Activated CD8-positive, alpha-beta memory T cell treated with anti-CD3 and anti-CD28 coated beads, Interleukin-2, amount 10 ng/mL, durations not matched to agents 7 days and 5 days (primary cell): ENCODE measurements around the gene PSME1. TPM values are rescaled to one million over a fixed set of nuclear protein-coding genes. Genes with fewer than 3 reads are reported as not detected.
"Not testable (repeated sequence)": the region's sequence is repeated elsewhere in the genome, so short reads cannot be mapped to it uniquely, and the experiment has no call there.

Source experiments
- ATAC-seq: fragments of 150-1000 bp; cut with Tn5 transposase; one replicate; pipeline ENCODE4 v1.10.0; 2021; ENCODE audit warnings: moderate library complexity
- CTCF ChIA-PET: fragments of 350-600 bp; sonication (Branson Sonifier 250); formaldehyde crosslinking; loops from one replicate; lab custom pipeline; 2021; ENCODE audit warnings: antibody characterized with exemption; lab: Charles Lee
- DNase-seq: peaks from one replicate; pipeline ENCODE4 v3.0.0-alpha.2; 2020
- H3K27ac Mint-ChIP-seq: one replicate; pipeline ENCODE4 v1.8.0; 2021; ENCODE audit warnings: mild to moderate bottlenecking, mixed read lengths
- H3K27me3 Mint-ChIP-seq: one replicate; pipeline ENCODE4 v1.8.0; 2021; ENCODE audit warnings: mixed read lengths
- H3K36me3 Mint-ChIP-seq: one replicate; pipeline ENCODE4 v1.8.0; 2021; ENCODE audit warnings: mild to moderate bottlenecking, mixed read lengths
- H3K4me1 Mint-ChIP-seq: one replicate; pipeline ENCODE4 v1.8.0; 2021; ENCODE audit warnings: mixed read lengths
- H3K4me3 Mint-ChIP-seq: one replicate; pipeline ENCODE4 v1.8.0; 2021; ENCODE audit warnings: mild to moderate bottlenecking, moderate library complexity, mixed read lengths
- H3K9me3 Mint-ChIP-seq: one replicate; pipeline ENCODE4 v1.8.0; 2022; ENCODE audit warnings: low read depth, mixed read lengths
- total RNA-seq, 2 experiments: library from RNA; stranded (reverse); gene quantifications; one replicate each; pipeline ENCODE4 v1.2.3, GENCODE V29; 2021

Gene PSME1
- total RNA-seq, 2 experiments from 2014 or later = 420 to 454 TPM

GRCh38 chr14:24096545-24097181, 39.3 kb upstream of the PSME1 start:
- Mint-ChIP-seq H3K27me3 (no peaks in the 10 kb centered on the region), H3K36me3 (peaks cover 36% of the 10 kb centered on the region), H3K4me3 (peak overlapping the region; percentile 47), H3K27ac (peak overlapping the region; percentile 58), H3K4me1 (peaks cover 29% of the 10 kb centered on the region), H3K9me3 (no peaks in the 10 kb centered on the region)
- no peak for DNase-seq
- ATAC-seq = no peak
- CTCF ChIA-PET = interaction anchor here (0.9 to 12.1 kb wide), 3 partner anchors 9 to 65 kb away, joined by 3 to 225 read pairs (median 4); partner anchors contain the start of gene IRF9

GRCh38 chr14:24098229-24098926, 37.6 kb upstream of the PSME1 start:
- Mint-ChIP-seq H3K4me3 (no peak overlapping the region), H3K4me1 (peaks cover 24% of the 10 kb centered on the region), H3K27me3 (no peaks in the 10 kb centered on the region), H3K27ac (no peak overlapping the region), H3K9me3 (no peaks in the 10 kb centered on the region), H3K36me3 (peaks cover 48% of the 10 kb centered on the region)
- CTCF ChIA-PET = interaction anchor here (1.2 to 12.1 kb wide), 2 partner anchors 7 to 16 kb away, joined by 3 to 225 read pairs; partner anchors contain the start of genes DCAF11 and NRL
- ATAC-seq = no peak
- no peak for DNase-seq

DNA sequence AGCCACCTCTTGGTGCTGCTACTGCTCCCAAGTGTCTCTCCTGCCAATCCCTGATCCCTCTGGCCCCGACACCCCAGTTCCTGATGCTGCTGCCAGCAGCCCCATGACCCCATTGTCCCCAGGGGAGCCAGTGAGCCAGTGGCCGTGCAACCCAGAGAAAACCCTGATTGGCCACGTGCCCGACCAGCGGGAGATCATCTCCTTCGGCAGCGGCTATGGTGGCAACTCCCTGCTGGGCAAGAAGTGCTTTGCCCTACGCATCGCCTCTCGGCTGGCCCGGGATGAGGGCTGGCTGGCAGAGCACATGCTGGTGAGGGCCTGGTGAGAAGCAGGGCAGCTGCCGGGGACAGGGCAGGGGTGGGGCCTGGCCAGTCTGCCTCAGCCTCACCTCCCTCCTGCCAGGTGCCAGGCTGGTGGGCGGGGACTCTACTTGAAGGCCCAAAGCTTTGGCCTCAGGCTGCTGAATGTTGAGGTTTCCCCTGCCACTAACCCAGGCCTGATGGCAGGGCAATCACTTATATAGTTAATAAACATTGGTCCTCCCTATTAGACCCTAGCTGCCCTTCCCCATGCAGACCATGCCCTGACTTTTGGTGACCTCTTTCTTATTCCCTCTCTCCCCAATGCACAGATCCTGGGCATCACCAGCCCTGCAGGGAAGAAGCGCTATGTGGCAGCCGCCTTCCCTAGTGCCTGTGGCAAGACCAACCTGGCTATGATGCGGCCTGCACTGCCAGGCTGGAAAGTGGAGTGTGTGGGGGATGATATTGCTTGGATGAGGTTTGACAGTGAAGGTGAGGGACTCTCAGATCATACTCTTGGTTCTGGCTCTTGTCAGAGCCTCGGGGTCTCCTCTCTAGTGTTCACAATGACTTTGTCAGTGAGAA, 36.8 kb upstream of the PSME1 start:
- no peak for DNase-seq
- Mint-ChIP-seq H3K27me3 (no peaks in the 10 kb centered on the region), H3K27ac (no peak overlapping the region), H3K4me3 (no peak overlapping the region), H3K9me3 (no peaks in the 10 kb centered on the region), H3K4me1 (peaks cover 18% of the 10 kb centered on the region), H3K36me3 (peaks cover 56% of the 10 kb centered on the region)
- CTCF ChIA-PET = interaction anchor here (1.2 to 12.1 kb wide), 2 partner anchors 7 to 15 kb away, joined by 3 to 225 read pairs; partner anchors contain the start of genes DCAF11 and NRL
- no peak for ATAC-seq

DNA sequence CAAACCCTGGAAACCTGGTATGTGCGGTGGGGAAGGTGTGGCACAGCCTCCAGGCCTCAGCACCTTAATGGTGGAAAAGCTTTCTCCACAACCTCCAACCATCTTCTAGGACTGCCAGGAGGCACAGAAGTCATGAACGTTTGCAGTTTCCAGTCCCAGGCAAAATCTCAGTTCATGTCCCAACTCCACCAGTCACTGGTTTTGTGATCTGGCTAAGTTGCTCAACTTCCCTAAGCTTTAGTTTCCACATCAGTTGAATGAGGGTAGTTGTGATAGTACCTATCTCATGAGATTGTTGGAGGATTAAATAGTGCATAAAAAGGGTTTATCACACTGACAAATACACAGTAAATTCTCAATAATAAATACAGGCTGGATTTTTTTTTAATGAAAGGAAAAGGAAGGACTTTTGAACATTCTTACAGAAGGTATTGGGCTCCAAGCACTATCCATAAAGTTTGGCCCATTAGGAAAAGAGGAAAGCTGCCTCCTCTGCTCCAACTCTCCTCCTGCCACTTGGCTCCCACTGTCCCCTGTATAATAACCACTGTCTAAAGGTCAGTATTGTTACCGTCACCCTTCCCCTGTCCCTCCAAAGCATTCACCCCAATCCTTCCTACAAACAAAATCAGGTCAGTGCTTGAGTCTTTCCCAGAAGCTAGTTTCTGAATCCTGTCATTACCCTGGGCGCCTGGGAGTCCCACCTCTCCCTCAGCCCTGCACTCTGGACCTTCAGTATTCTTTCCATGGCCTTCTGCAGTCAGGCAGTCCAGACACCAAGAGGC, 35.6 kb upstream of the PSME1 start:
- H3K36me3 Mint-ChIP-seq = peaks cover 60% of the 10 kb centered on the region
- CTCF ChIA-PET = interaction anchor here (10.7 to 12.1 kb wide), 2 partner anchors 5 to 6 kb away, joined by 225 read pairs; partner anchors contain the start of gene PCK2
- no peak overlapping the region for H3K27ac Mint-ChIP-seq
- no peak overlapping the region for H3K4me3 Mint-ChIP-seq
- no peak for DNase-seq
- no peaks in the 10 kb centered on the region for H3K9me3 Mint-ChIP-seq
- ATAC-seq = no peak
- peaks cover 16% of the 10 kb centered on the region for H3K4me1 Mint-ChIP-seq
- no peaks in the 10 kb centered on the region for H3K27me3 Mint-ChIP-seq

DNA sequence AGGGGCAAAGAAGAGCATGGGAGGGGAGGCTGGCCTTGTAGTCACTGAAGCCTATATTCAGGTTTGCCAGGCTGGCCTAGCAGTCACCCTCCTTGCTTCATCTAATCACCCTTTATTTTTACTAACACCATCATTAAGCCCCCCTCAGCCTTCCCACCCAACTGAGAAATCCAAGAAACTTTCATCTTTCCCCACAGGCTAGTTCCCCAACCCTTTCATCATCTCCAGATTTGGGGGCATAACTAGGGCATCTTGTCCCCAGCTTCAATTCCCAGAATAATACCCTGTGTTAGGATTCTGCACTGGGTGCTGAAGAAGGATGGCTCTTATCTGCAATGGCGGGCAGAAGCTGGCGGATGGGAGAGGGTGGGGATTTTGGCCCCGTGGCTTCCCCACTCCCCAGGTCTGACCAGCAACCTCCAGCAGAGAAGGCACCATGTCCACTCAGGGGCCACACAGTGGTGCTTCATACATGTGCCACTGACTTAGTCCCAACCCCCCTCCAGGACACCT, 35.0 kb upstream of the PSME1 start:
- no peak for ATAC-seq
- H3K4me1 Mint-ChIP-seq = peaks cover 15% of the 10 kb centered on the region
- no peak for DNase-seq
- H3K36me3 Mint-ChIP-seq = peaks cover 57% of the 10 kb centered on the region
- H3K4me3 Mint-ChIP-seq = no peak overlapping the region
- H3K9me3 Mint-ChIP-seq = no peaks in the 10 kb centered on the region
- H3K27ac Mint-ChIP-seq = no peak overlapping the region
- no peaks in the 10 kb centered on the region for H3K27me3 Mint-ChIP-seq
- CTCF ChIA-PET = interaction anchor here (1.8 to 10.7 kb wide), 2 partner anchors 6 to 19 kb away, joined by 3 to 225 read pairs; partner anchors contain the start of gene PCK2

DNA sequence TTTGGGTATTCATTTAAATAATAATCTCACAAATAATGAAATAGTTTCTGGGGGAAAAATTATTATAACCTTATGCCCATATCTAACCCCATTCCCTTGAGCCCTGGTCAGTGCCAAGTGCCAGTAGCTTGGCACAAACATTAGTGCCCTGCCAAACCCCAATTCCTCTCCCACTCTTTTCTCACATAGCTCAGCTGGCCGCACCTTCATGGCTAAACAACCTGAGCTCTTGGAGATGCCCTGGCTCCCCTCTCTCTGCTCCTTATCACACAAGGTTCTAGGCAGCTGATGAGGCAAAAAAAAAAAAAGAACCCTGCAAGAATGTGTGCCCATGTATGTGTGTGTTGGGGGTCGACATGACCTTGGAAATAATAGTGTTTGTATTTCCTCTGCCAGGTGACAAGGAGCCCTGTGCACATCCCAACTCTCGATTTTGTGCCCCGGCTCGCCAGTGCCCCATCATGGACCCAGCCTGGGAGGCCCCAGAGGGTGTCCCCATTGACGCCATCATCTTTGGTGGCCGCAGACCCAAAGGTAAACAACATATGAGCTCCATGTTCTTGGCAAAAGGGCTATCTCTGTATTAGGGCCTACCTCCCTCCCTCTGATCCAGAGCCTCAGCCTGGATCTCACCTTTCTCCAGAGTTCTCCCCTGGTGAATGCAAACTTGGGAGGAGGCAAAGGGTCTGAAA, 33.5 kb upstream of the PSME1 start:
- Mint-ChIP-seq H3K36me3 (peaks cover 49% of the 10 kb centered on the region), H3K27me3 (no peaks in the 10 kb centered on the region), H3K4me3 (no peak overlapping the region), H3K27ac (peak overlapping the region; percentile 8), H3K4me1 (peaks cover 17% of the 10 kb centered on the region), H3K9me3 (no peaks in the 10 kb centered on the region)
- CTCF ChIA-PET = interaction anchor here (1.0 to 10.7 kb wide), 4 partner anchors 8 to 58 kb away, joined by 3 to 225 read pairs (median 4); partner anchors contain the start of genes IRF9 and PCK2
- no peak for DNase-seq
- ATAC-seq = no peak

DNA sequence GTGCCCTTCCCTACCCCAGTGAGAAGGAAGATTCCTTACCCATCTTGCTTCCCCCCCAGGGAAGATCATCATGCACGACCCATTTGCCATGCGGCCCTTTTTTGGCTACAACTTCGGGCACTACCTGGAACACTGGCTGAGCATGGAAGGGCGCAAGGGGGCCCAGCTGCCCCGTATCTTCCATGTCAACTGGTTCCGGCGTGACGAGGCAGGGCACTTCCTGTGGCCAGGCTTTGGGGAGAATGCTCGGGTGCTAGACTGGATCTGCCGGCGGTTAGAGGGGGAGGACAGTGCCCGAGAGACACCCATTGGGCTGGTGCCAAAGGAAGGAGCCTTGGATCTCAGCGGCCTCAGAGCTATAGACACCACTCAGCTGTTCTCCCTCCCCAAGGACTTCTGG, 32.5 kb upstream of the PSME1 start:
- Mint-ChIP-seq H3K36me3 (peaks cover 44% of the 10 kb centered on the region), H3K27ac (no peak overlapping the region)
- CTCF ChIA-PET = interaction anchor here (10.7 kb wide), 1 partner anchor 9 kb away, joined by 225 read pairs; the partner anchor contains the start of gene PCK2

DNA sequence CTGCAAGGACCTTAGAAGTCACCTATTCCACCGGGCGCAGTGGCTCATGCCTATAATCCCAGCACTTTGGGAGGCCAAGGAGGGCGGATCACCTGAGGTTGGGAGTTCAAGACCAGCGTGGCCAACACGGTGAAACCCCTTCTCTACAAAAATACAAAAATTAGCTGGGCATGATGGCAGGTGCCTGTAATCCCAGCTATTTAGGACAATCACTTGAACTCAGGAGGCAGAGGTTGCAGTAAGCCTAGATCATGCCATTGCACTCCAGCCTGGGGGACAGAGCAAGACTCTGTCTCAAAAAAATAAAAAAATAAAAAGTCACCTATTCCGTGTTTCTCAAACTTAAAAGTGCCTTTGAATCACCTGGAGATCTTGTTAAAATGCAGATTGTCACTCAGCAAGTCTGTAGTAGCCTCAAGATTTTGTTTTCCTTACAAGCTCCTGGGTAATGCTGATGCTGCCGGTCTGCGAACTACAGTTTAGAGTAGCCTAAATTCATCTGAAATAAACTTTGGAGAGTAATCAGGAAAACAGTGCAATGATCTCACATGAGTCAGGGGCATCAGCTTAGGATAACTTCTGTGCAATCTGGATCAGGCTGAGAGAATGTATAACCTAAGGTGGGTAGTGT, 30.3 kb upstream of the PSME1 start:
- DNase-seq, H3K27me3 Mint-ChIP-seq, H3K9me3 Mint-ChIP-seq, H3K4me3 Mint-ChIP-seq, ATAC-seq: not testable (repeated sequence)
- Mint-ChIP-seq H3K36me3 (peaks cover 34% of the 10 kb centered on the region), H3K27ac (peak overlapping the region; percentile 18), H3K4me1 (peaks cover 33% of the 10 kb centered on the region)
- CTCF ChIA-PET = interaction anchor here (0.6 to 10.7 kb wide), 6 partner anchors 11 to 604 kb away, joined by 3 to 225 read pairs (median 4); partner anchors contain the start of genes PCK2 and TINF2

More for the DNA sequence above, 32.5 kb upstream of the PSME1 start:
- Mint-ChIP-seq H3K4me3 (no peak overlapping the region), H3K27me3 (no peaks in the 10 kb centered on the region), H3K4me1 (peaks cover 19% of the 10 kb centered on the region), H3K9me3 (no peaks in the 10 kb centered on the region)
- DNase-seq (no peak), ATAC-seq (no peak)

DNA sequence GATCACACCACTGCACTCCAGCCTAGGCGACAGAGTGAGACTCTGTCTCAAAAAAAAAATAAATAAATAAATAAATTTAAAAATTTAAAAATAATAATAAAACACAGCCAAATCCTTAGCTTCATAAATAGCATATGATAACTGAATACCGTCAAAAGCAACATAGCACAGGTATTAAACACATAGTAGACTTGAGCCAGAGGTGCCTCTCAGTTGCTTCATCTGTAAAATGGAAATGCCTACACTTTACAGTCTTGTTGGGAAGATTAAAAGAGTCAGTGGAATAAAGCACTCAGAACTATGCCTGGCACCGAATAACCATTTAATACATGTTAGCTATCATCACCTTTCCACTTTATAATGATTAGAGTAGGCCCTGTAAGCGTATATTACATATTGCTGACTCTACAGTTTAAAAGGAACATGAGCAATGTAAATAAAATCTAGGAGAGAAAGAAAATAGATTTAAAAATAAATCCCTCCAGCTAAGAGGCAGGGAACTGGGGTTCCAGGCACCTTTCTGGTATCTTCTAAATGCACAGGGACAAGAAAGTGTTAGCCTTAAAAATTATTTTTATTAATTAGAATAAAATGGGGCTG, 29.2 kb upstream of the PSME1 start:
- CTCF ChIA-PET = interaction anchor here (0.6 to 10.7 kb wide), 11 partner anchors 12 to 603 kb away, joined by 3 to 225 read pairs (median 7); partner anchors contain the start of genes CARMIL3, IRF9, PCK2 and TINF2
- ATAC-seq (no peak), DNase-seq (no peak)
- Mint-ChIP-seq H3K4me1 (peaks cover 36% of the 10 kb centered on the region), H3K36me3 (peaks cover 31% of the 10 kb centered on the region), H3K9me3 (no peaks in the 10 kb centered on the region), H3K4me3 (no peak overlapping the region), H3K27me3 (no peaks in the 10 kb centered on the region), H3K27ac (no peak overlapping the region)

DNA sequence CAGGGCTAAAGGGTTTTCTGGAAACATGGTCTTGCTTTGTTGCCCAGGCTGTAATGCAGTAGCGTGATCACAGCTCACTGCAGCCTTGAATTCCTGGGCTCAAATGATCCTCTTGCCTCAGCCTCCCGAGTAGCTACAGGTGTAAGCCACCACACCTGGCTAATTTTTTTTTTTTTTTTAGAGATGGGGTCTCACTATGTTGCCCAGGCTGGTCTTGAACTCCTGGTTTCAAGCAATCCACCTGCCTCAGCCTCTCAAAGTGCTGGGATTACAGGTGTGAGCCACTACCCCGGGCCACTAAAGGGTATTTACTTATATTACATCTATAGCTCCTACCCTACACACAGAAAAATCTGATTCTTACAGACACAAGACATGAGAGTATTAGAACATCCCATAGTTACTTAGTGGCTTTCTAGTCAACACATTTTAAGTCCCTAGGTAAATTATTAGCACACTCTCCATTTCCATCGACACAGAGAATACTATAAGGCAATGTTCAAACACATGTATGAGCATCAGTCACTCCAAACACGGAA, 27.6 kb upstream of the PSME1 start:
- DNase-seq (no peak), ATAC-seq (no peak)
- peaks cover 36% of the 10 kb centered on the region for H3K4me1 Mint-ChIP-seq
- H3K27ac Mint-ChIP-seq = peak overlapping the region; percentile 98
- H3K9me3 Mint-ChIP-seq = no peaks in the 10 kb centered on the region
- no peaks in the 10 kb centered on the region for H3K27me3 Mint-ChIP-seq
- CTCF ChIA-PET = interaction anchor here (0.7 to 10.7 kb wide), 35 partner anchors 13 to 519 kb away, joined by 3 to 225 read pairs (median 4); partner anchors contain the start of genes CARMIL3, DHRS4L2, EMC9 and IRF9
- peak overlapping the region; percentile 17 for H3K4me3 Mint-ChIP-seq
- peaks cover 18% of the 10 kb centered on the region for H3K36me3 Mint-ChIP-seq
